Esophagus muscularis mucosa (tissue), 4 donors: ENCODE data around the gene GRP. TPM values are rescaled to one million over a fixed set of nuclear protein-coding genes. Genes with fewer than 3 reads are reported as not detected.

Experiments used
- total RNA-seq, 4 donors: library from RNA; depleted of rRNA; stranded (reverse); fragments of >200 nt; gene quantifications; one replicate each; pipeline versions ENCODE4 v1.1.0 to v1.2.1, GENCODE V29; 2016

Gene GRP
- total RNA-seq, 4 donors from 2014 or later = 0.98 to 7.9 (median 2.5) TPM

Other genes with a start within 250 kb of the GRP start
- gene SEC11C, start 80.3 kb upstream of the GRP start, total RNA-seq = 10 to 100 TPM; 20.5 to 26.4 (median 22.2) TPM
- gene RAX, start 53.3 kb downstream of the GRP start, total RNA-seq = not detected
- gene CPLX4, start 98.5 kb downstream of the GRP start, total RNA-seq = not detected
- gene LMAN1, start 139.1 kb downstream of the GRP start, total RNA-seq = 10 to 100 TPM; 51.8 to 61.4 (median 55.3) TPM